ENCODE results near the gene NOS3. TPM values are rescaled to one million over a fixed set of nuclear protein-coding genes. Genes with fewer than 3 reads are reported as not detected.

NOS3 gene
- total RNA-seq, 2 donors from 2014 or later: 6.1 to 10.4 TPM

DNA sequence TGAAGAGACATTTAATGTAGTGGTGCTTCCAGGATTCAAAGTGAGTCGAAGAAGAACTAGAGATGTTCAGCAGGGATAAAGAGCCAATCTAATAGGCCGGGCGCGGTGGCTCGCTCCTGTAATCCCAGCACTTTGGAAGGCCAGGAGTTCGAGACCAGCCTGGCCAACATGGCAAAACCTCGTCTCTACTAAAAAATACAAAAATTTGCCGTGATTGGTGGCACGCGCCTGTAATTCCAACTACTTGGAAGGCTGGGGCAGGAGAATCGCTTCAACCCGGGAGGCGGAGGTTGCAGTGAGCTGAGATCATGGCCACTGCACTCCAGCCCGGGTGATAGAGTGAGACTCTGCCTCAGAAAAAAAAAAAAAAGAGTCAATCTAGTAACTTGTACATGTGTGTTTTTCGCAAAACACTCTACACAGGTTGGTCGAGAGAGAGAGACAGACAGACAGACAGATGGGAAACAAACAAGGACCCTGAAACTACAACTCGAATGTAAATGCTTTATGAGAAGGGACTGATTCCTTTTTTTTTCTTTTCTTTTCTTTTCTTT, 38.2 kb downstream of the NOS3 start:
- no peaks in the 10 kb centered on the region for H3K9me3 ChIP-seq
- peak overlapping the region; percentile 86 to 88 for H3K27ac ChIP-seq
- H3K4me3 ChIP-seq: peak overlapping the region; percentile 58 to 63
- no peaks in the 10 kb centered on the region for H3K27me3 ChIP-seq (replicated peaks; ENCODE audit: insufficient read depth)
- peaks cover 9% of the 10 kb centered on the region for H3K4me1 ChIP-seq (replicated peaks)
- no peaks in the 10 kb centered on the region for H3K36me3 ChIP-seq
- WGBS: 57% methylated on average over 17 of the region's 17 CpGs
- intact Hi-C loops (cut with DNase I): loop anchor here (5.0 kb wide), 1 partner anchor 83 kb away; no protein-coding TSS in a partner anchor
- DNase-seq (ENCODE audit: low spot score): no peak
- TF ChIP-seq POLR2A (IDR thresholded peaks at IDR 0.05): no peak
- no peak for TF ChIP-seq POLR2AphosphoS5 (IDR thresholded peaks at IDR 0.05)
- TF ChIP-seq, protein P1, sequence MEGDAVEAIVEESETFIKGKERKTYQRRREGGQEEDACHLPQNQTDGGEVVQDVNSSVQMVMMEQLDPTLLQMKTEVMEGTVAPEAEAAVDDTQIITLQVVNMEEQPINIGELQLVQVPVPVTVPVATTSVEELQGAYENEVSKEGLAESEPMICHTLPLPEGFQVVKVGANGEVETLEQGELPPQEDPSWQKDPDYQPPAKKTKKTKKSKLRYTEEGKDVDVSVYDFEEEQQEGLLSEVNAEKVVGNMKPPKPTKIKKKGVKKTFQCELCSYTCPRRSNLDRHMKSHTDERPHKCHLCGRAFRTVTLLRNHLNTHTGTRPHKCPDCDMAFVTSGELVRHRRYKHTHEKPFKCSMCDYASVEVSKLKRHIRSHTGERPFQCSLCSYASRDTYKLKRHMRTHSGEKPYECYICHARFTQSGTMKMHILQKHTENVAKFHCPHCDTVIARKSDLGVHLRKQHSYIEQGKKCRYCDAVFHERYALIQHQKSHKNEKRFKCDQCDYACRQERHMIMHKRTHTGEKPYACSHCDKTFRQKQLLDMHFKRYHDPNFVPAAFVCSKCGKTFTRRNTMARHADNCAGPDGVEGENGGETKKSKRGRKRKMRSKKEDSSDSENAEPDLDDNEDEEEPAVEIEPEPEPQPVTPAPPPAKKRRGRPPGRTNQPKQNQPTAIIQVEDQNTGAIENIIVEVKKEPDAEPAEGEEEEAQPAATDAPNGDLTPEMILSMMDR (IDR thresholded peaks at IDR 0.05): no peak

DNA sequence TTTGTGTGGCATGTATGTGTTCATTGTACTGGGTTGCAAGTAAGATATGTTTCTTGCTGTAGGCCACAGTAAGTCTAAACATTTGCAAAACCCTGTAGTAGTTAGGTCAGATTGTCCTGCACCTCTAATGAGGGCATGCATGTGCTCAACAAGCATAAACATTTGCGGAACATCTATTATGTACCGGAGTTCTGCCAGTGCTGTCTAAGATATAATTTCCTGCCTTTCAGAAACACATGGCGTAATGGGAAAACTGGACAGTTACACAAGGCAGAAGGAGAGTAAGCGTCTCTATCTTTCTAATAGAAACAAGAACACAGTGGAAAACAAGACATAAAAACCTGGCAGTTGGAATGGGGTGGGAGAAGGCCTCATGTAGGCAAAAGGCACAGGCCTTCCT, 40.2 kb downstream of the NOS3 start:
- Histone ChIP-seq H3K4me1 (replicated peaks) (peaks cover 9% of the 10 kb centered on the region), H3K4me3 (no peak overlapping the region), H3K36me3 (no peaks in the 10 kb centered on the region), H3K27ac (peak overlapping the region in 1 of 2 donors; percentile 46), H3K9me3 (no peaks in the 10 kb centered on the region), H3K27me3 (replicated peaks; ENCODE audit: insufficient read depth) (no peaks in the 10 kb centered on the region)
- no peak for DNase-seq (ENCODE audit: low spot score)
- no peak for TF ChIP-seq POLR2A (IDR thresholded peaks at IDR 0.05)
- peak; percentile 60 for TF ChIP-seq POLR2AphosphoS5 (IDR thresholded peaks at IDR 0.05)
- WGBS: 67% methylated on average over 4 of the region's 4 CpGs
- intact Hi-C loops (cut with DNase I): no loop called here

GRCh38 chr7:151032936-151033863, 42.4 kb downstream of the NOS3 start:
- no peak for DNase-seq (ENCODE audit: low spot score)
- H3K27me3 ChIP-seq (replicated peaks; ENCODE audit: insufficient read depth): no peaks in the 10 kb centered on the region
- no peak overlapping the region for H3K27ac ChIP-seq
- 87% methylated on average over 17 of the region's 17 CpGs for WGBS
- TF ChIP-seq POLR2AphosphoS5 (IDR thresholded peaks at IDR 0.05) (no peak), POLR2A (IDR thresholded peaks at IDR 0.05) (no peak)
- TF ChIP-seq, protein P1 (IDR thresholded peaks at IDR 0.05): no peak
- peaks cover 5% of the 10 kb centered on the region for H3K4me1 ChIP-seq (replicated peaks)
- intact Hi-C loops (cut with DNase I): no loop called here
- peaks cover 0 to 10% of the 10 kb centered on the region in 2 donors for H3K36me3 ChIP-seq
- no peak overlapping the region for H3K4me3 ChIP-seq
- H3K9me3 ChIP-seq: no peaks in the 10 kb centered on the region

GRCh38 chr7:151033864-151034249, 43.0 kb downstream of the NOS3 start:
- intact Hi-C loops (cut with DNase I): no loop called here
- 90% methylated on average over 5 of the region's 5 CpGs for WGBS
- peaks cover 0 to 10% of the 10 kb centered on the region in 2 donors for H3K36me3 ChIP-seq

More at GRCh38 chr7:151033864-151034249, 43.0 kb downstream of the NOS3 start:
- TF ChIP-seq, protein P1 (IDR thresholded peaks at IDR 0.05): no peak
- TF ChIP-seq POLR2AphosphoS5 (IDR thresholded peaks at IDR 0.05) (no peak), POLR2A (IDR thresholded peaks at IDR 0.05) (no peak)
- no peak overlapping the region for H3K4me3 ChIP-seq
- H3K27ac ChIP-seq: no peak overlapping the region
- no peak for DNase-seq (ENCODE audit: low spot score)
- no peaks in the 10 kb centered on the region for H3K9me3 ChIP-seq
- peaks cover 4% of the 10 kb centered on the region for H3K4me1 ChIP-seq (replicated peaks)
- no peaks in the 10 kb centered on the region for H3K27me3 ChIP-seq (replicated peaks; ENCODE audit: insufficient read depth)

Measured in prostate gland (tissue), 2 donors.